Chondrocyte (in vitro differentiated cells): ENCODE measurements around the gene FAM193A. TPM values are rescaled to one million over a fixed set of nuclear protein-coding genes. Genes with fewer than 3 reads are reported as not detected.
A peak's percentile ranks its signal among the peaks of the same experiment; 100 is the strongest.

Experiments used
- DNase-seq: peaks from one replicate; pipeline ENCODE4 v3.0.0; 2021; ENCODE audit warnings: mixed read lengths, low spot score
- H3K27ac Mint-ChIP-seq: one replicate; pipeline ENCODE4 v1.8.0; 2021; ENCODE audit warnings: mild to moderate bottlenecking, moderate library complexity, mixed read lengths; ENCODE audit not compliant: unreplicated experiment
- H3K27me3 Mint-ChIP-seq: 2 replicates; pipeline ENCODE4 v1.8.0; 2021; ENCODE audit warnings: low read depth, mixed read lengths
- H3K36me3 Mint-ChIP-seq: 2 replicates; pipeline ENCODE4 v1.8.0; 2021; ENCODE audit warnings: low read depth, mixed read lengths
- H3K4me1 Mint-ChIP-seq: 2 replicates; pipeline ENCODE4 v1.8.0; 2021; ENCODE audit warnings: low read depth, mild to moderate bottlenecking, mixed read lengths
- H3K4me3 Mint-ChIP-seq: one replicate; pipeline ENCODE4 v1.8.0; 2021; ENCODE audit warnings: mild to moderate bottlenecking, moderate library complexity, mixed read lengths; ENCODE audit not compliant: unreplicated experiment
- H3K9me3 Mint-ChIP-seq: 2 replicates; pipeline ENCODE4 v1.8.0; 2021; ENCODE audit warnings: low read depth, mixed read lengths
- CTCF ChIP-seq: fragments of 200-600 bp; sonication (generic); IDR thresholded peaks from 2 replicates; pipeline ENCODE4 v1.5.0; 2021; ENCODE audit warnings: antibody characterized with exemption, mild to moderate bottlenecking, moderate library complexity
- total RNA-seq: library from RNA; stranded (reverse); gene quantifications from 3 replicates; pipeline ENCODE4 v1.2.1, GENCODE V29; 2021

FAM193A gene
- total RNA-seq, 1 donor from 2014 or later, result 24.9 TPM

GRCh38 chr4:2750719-2751605 lies 214.5 kb downstream of the FAM193A start:
- H3K27ac Mint-ChIP-seq, result no peak overlapping the region

GRCh38 chr4:2753436-2753835 lies 217.0 kb downstream of the FAM193A start:
- no peak overlapping the region for H3K27ac Mint-ChIP-seq
- no peak for TF ChIP-seq CTCF
- no peaks in the 10 kb centered on the region for H3K36me3 Mint-ChIP-seq
- no peak overlapping the region for H3K4me3 Mint-ChIP-seq
- peaks cover 27% of the 10 kb centered on the region for H3K4me1 Mint-ChIP-seq
- no peaks in the 10 kb centered on the region for H3K9me3 Mint-ChIP-seq
- H3K27me3 Mint-ChIP-seq, result no peaks in the 10 kb centered on the region
- DNase-seq, result no peak

More at GRCh38 chr4:2750719-2751605, 214.5 kb downstream of the FAM193A start:
- no peak for DNase-seq
- H3K4me1 Mint-ChIP-seq, result peaks cover 45% of the 10 kb centered on the region
- no peaks in the 10 kb centered on the region for H3K9me3 Mint-ChIP-seq
- TF ChIP-seq CTCF, result no peak
- H3K36me3 Mint-ChIP-seq, result peaks cover 11% of the 10 kb centered on the region
- no peak overlapping the region for H3K4me3 Mint-ChIP-seq
- no peaks in the 10 kb centered on the region for H3K27me3 Mint-ChIP-seq

GRCh38 chr4:2754848-2755819 lies 218.7 kb downstream of the FAM193A start:
- peak overlapping the region; percentile 80 for H3K4me3 Mint-ChIP-seq
- H3K9me3 Mint-ChIP-seq, result no peaks in the 10 kb centered on the region
- no peaks in the 10 kb centered on the region for H3K36me3 Mint-ChIP-seq
- H3K27ac Mint-ChIP-seq, result peak overlapping the region; percentile 74
- peaks cover 23% of the 10 kb centered on the region for H3K4me1 Mint-ChIP-seq
- no peaks in the 10 kb centered on the region for H3K27me3 Mint-ChIP-seq
- TF ChIP-seq CTCF, result no peak
- no peak for DNase-seq

- TF ChIP-seq CTCF, result peak; percentile 74
- Mint-ChIP-seq H3K36me3 (no peaks in the 10 kb centered on the region), H3K9me3 (no peaks in the 10 kb centered on the region), H3K27ac (peak within 1 kb of the TSS; percentile 74), H3K4me3 (peak within 1 kb of the TSS; percentile 80), H3K27me3 (no peaks in the 10 kb centered on the region), H3K4me1 (peaks cover 18% of the 10 kb centered on the region)
- DNase-seq, result no peak
Measured at GRCh38 chr4:2755821-2756690, 219.6 kb downstream of the FAM193A start, which contains the start of gene TNIP2. TSS of gene TNIP2 (minus strand) at chr4:2756336. CDS start at chr4:2756289, 47 bp downstream.
